Skeletal muscle satellite cell (primary cell): Measurements from ENCODE around the gene OPRL1.

Experiments
- H3K27me3 ChIP-seq: 2 replicates; pipeline ENCODE4 v1.7.0; 2013; ENCODE audit warnings: low read length; ENCODE audit not compliant: control insufficient read depth, insufficient read depth
- H3K36me3 ChIP-seq: 2 replicates; pipeline ENCODE4 v1.7.0; 2013; ENCODE audit warnings: mild to moderate bottlenecking, control low read depth, low read length; ENCODE audit not compliant: insufficient read depth
- H3K4me1 ChIP-seq: 2 replicates; pipeline ENCODE4 v1.7.0; 2013; ENCODE audit warnings: low read length; ENCODE audit not compliant: control insufficient read depth, insufficient read depth
- H3K4me2 ChIP-seq: 2 replicates; pipeline ENCODE4 v1.7.0; 2013; ENCODE audit warnings: mild to moderate bottlenecking, low read length
- H3K4me3 ChIP-seq: 2 replicates; pipeline ENCODE4 v1.7.0; 2013; ENCODE audit warnings: low read length
- H3K9ac ChIP-seq: 2 replicates; pipeline ENCODE4 v1.7.0; 2013; ENCODE audit warnings: mild to moderate bottlenecking, low read depth, low read length, moderate library complexity
- H3K9me3 ChIP-seq: replicated peaks from 2 replicates; pipeline ENCODE4 v1.7.0; 2013; ENCODE audit warnings: mild to moderate bottlenecking, control low read depth, low read length

The OPRL1 gene

DNA sequence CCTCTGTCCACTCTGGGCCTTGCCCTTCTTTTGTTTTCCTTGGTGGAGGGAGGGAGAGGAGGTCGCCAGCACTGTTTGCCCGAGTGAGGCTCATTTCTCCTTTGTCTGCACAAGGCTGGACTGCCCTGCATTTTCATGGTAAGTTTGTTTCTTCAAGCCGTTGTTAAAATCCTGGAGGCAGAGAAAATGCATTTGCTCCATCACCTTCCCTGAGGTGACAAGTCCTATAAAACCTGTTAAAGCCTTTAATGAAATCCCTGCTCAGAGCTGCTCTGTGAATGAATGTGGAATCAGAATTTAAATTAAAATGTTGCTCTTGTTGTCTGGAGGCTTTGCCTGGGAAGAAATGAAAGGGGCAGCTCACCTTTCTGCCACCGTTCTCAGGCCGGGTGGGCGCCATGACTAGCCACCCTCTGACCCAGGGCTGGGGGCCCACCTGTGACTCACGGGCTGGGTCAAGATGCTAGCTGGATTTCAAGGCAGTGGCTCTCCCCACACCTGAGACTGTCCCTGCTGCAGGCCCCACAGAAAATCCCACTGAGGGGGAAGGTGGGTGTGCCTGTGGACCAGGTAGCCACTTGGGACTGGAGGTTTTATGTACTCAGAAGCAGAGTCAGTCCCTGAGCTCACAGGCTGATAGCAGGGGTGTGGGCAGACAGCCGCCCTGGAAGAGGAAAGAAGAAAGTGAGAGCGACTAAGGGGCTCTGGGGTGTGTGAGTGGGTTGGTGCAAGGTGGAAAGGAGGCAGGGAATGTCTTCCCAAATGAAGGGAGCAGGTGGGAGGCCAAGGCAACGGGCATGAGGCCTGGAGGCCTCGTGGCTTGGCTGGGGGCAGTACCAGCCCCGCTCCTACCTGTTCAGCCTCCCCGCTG, 60.4 kb downstream of the OPRL1 start:
- Histone ChIP-seq H3K4me2 (no peak overlapping the region), H3K36me3 (no peaks in the 10 kb centered on the region), H3K9ac (no peak overlapping the region), H3K27me3 (peaks cover 22% of the 10 kb centered on the region), H3K4me1 (no peaks in the 10 kb centered on the region), H3K9me3 (peaks cover under 1% of the 10 kb centered on the region), H3K4me3 (no peak overlapping the region)

DNA sequence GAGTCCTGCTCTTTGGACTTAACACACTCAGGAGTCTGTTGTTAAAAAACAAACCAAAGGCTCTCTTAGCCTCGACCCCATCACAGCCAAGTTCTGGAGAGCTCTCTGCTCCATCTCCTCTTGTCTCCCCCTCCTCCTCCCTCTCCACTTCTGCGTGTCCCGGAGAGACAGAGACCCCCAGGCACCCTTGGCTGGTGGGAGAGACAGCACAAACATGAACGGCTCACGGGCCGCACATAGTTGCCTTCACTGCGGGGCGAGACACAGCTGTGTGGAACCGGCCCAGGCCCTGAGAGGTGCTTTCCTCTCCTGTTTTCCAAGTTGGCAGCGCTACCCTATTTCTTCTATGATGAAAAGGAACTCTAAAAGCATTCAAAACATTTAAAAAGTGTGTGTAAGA, 61.1 kb downstream of the OPRL1 start:
- H3K27me3 ChIP-seq, result peaks cover 22% of the 10 kb centered on the region

DNA sequence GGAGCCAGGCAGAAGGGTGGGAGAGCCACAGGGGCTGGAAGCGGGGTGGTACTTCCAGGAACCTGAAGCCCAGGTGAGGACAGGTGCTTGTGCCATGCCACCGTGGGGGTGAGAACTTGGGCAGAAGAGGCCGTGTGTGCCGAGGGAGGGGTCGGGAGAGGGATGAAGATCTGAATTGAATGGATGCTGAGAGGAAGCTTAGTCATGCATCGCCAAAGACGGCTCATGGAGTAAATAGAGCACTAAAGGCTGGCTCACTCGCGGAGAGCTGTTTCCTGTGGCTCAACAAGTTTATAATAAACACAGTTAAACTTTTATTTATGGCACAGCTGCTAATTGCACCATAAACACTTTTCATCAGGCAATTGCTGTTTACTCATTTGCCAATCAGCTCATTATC, 62.7 kb downstream of the OPRL1 start:
- H3K36me3 ChIP-seq, result no peaks in the 10 kb centered on the region
- no peak overlapping the region for H3K9ac ChIP-seq
- H3K27me3 ChIP-seq, result peaks cover 22% of the 10 kb centered on the region
- no peaks in the 10 kb centered on the region for H3K4me1 ChIP-seq
- no peak overlapping the region for H3K4me2 ChIP-seq
- no peak overlapping the region for H3K4me3 ChIP-seq
- peaks cover 4% of the 10 kb centered on the region for H3K9me3 ChIP-seq

More for the DNA sequence above, 61.1 kb downstream of the OPRL1 start:
- H3K4me3 ChIP-seq, result no peak overlapping the region
- no peak overlapping the region for H3K4me2 ChIP-seq
- H3K4me1 ChIP-seq, result no peaks in the 10 kb centered on the region
- H3K9ac ChIP-seq, result no peak overlapping the region
- H3K36me3 ChIP-seq, result no peaks in the 10 kb centered on the region
- H3K9me3 ChIP-seq, result peaks cover 4% of the 10 kb centered on the region

DNA sequence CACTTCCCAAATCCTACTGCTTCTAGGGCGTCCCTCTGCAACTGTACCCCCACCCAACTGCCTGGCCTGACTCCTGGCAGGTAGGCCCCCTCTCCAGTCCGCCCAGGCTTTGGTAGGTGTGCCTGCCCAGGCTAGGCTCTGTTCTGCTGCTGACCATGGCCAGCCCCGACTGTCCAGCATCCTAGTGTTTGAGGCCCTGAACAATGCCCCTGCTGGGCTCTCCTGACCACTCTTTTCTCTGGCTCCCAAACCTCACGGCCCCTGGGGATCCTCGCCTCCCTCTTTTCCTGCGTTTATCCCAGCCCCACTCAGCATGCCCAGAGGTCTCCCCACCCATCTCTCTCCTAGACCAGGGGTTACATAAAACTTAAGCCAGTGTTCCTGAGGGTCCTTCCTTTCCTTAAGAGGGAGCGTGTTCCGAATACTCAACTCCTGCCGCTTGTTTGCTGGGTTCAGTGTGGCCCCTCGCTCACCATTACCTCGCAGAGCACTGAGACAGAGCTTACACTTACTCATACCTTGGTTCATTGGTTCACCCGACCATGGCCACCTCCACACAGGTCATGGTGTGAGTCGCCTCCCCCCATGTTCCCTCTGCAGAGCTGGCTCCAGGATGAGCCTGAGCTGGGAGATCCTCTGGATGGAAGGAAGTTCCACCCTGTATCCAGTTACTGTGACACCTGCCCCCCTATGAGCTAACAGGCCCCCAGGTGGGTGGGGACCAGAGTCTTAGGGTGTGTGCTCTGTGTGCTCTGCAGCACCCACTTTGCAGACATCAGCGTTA, 63.3 kb downstream of the OPRL1 start:
- H3K27me3 ChIP-seq, result peaks cover 22% of the 10 kb centered on the region
- no peak overlapping the region for H3K9ac ChIP-seq
- H3K9me3 ChIP-seq, result peaks cover 4% of the 10 kb centered on the region
- no peaks in the 10 kb centered on the region for H3K4me1 ChIP-seq
- no peaks in the 10 kb centered on the region for H3K36me3 ChIP-seq
- H3K4me3 ChIP-seq, result no peak overlapping the region
- H3K4me2 ChIP-seq, result no peak overlapping the region

DNA sequence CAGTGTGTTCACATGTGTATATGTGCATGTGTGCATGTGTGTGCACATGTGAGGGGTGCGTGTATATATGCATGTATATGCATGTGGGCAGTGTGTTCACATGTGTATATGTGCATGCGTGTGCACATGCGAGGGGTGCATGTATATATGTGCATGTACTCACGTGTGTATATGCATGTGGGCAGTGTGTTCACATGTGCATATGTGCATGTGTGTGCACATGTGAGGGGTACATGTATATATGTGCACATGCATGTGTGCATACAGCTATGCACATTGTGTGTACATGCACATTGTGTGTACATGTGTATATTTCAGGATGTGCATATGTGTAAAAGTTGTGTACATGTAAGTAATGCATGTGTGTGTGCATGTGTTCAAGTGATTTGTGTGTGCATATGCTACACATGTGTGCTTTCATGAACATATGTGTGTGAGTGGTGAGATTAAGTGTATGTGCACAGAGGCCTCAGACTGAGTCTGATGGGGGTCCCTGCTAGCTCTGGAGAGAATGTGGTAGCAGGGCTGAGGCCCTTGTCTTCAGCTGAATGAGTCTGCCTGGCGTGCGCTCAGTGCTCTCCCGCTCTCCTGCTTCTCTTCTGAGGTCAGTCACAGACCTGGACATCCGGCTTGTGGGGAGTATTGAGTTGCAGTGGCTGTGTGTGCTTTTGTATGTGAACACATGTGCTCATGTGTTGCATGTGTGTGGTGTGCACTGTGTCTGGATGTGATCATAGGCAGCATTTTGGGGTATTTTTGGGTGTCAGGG, 64.4 kb downstream of the OPRL1 start:
- Histone ChIP-seq H3K9ac (no peak overlapping the region), H3K4me3 (no peak overlapping the region), H3K4me2 (no peak overlapping the region), H3K27me3 (peaks cover 22% of the 10 kb centered on the region), H3K36me3 (no peaks in the 10 kb centered on the region), H3K4me1 (no peaks in the 10 kb centered on the region), H3K9me3 (peaks cover 4% of the 10 kb centered on the region)

DNA sequence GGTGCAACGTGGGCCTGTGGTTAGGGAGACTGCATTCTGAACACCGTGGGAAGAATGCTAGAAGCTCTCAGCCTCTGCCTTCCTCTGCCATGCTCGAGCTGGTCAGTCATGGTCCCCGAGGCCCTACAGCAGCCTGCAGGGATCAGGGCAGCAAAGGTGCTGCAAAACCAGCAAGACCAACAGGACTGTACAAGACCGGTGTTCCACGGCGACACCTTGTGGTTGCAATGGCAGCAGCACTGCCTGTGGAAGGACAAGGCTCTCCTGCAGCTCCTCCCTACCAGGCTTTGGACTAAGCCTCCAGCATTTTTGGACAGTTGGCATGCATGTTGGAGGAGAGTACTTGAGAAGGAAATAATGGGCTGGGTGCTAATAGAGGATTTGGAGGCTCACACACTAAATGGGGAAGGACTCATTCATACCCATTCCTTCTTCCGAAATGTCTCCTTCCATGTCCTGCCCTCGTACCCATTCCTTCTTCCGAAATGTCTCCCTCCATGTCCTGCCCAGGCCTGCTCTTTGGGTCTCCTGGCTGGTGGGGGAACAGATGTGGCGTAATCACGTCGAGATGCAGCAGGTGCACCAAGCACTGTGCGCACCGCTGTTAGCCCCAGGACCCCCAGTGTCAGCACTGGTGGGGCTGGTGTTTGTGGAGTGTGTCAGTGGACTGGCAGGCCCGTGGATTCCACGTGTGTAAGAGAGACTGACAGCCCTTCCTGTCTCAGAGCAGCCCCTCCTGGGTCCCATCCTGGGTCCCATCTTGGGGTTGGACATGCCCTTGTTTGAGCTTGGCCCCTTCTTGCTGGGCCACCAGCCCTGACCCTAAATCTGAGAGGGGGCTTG, 65.8 kb downstream of the OPRL1 start:
- Histone ChIP-seq H3K4me1 (no peaks in the 10 kb centered on the region), H3K9ac (no peak overlapping the region), H3K36me3 (no peaks in the 10 kb centered on the region), H3K4me3 (no peak overlapping the region), H3K4me2 (no peak overlapping the region), H3K9me3 (peaks cover 4% of the 10 kb centered on the region), H3K27me3 (peaks cover 10% of the 10 kb centered on the region)

DNA sequence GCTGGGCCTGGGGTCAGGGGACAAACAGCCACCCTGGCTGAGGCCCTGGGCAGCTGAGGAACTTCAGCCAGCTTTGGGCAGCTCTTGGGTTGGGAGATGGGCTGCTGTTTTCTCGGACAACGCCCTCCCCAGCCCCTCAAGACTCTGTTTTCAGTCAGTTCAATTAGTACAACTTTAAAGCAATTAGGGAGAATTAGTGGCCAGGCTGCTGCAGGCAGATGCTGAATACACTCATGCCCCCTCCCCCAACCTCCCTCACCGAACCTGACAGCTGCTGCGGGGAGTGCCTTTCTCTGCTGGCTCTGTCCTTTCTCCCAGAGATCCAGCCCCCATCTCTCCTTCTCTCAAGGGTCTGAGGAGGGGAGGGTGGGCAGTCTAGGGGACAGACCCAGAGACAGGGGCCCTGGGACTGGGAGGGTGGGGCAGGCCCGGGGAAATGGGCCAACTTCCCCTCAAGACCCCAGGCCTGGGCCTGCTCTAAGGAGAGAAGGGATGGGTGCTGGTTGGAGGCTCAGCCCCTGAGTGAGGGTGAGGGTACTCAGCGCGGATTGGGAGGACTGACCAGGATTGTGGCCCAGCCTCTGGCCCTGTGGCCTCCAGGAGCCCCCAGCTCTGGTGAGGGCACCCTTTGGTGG, 66.5 kb downstream of the OPRL1 start:
- no peaks in the 10 kb centered on the region for H3K4me1 ChIP-seq
- H3K4me2 ChIP-seq, result no peak overlapping the region
- H3K4me3 ChIP-seq, result no peak overlapping the region
- H3K9me3 ChIP-seq, result peaks cover 4% of the 10 kb centered on the region
- no peak overlapping the region for H3K9ac ChIP-seq
- H3K27me3 ChIP-seq, result peaks cover 7% of the 10 kb centered on the region
- H3K36me3 ChIP-seq, result no peaks in the 10 kb centered on the region

DNA sequence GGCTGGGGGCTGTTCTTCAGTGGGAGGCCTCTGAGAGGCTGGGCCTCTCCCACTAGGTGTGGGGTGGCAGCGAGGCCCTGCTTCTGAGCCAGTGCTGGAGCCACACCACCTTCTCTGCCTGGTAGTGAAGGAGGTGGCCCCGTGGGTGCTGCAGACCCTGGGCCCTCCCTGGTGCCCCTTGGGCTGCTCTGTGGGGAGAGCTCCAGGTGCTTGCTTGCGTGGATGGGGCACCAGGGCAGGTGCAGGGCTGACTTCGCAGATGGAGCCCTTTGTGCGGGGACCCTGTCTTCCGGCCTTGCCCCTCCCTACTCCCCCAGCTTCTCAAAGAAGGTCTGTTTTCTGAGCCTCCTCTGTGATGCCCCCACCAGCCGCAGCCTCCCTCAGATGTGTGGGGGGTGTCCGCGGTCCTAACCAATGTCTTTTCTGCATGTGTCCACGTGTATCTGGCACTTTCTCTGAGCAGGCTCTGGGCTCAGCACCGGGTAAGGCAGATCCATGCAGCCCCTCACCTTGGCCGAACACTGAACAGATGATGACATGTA, 67.1 kb downstream of the OPRL1 start:
- H3K4me1 ChIP-seq, result no peaks in the 10 kb centered on the region
- H3K9me3 ChIP-seq, result peaks cover 4% of the 10 kb centered on the region
- no peak overlapping the region for H3K4me2 ChIP-seq
- peaks cover 12% of the 10 kb centered on the region for H3K27me3 ChIP-seq
- no peak overlapping the region for H3K4me3 ChIP-seq
- no peaks in the 10 kb centered on the region for H3K36me3 ChIP-seq
- no peak overlapping the region for H3K9ac ChIP-seq

DNA sequence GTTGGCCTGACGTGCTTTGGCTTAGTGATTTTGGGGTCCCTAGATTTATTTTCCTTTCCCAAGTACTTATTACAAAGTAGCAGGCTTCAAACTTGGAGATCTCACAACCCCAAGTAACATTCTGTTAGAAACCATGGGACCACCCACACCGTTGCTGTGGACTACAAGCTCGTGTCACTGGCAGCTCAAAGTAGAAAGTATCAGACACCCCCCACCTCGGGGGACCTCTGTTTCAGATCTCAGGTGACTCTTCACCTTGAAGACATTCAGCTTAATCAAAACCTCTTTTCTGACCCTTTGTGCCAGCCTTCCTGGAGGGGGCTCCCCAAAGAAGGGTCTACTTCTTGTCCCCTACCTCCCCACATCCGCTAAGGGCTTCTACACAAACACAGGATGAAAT, 68.7 kb downstream of the OPRL1 start:
- no peak overlapping the region for H3K9ac ChIP-seq
- no peak overlapping the region for H3K4me2 ChIP-seq
- H3K27me3 ChIP-seq, result peaks cover 10% of the 10 kb centered on the region
- no peaks in the 10 kb centered on the region for H3K36me3 ChIP-seq
- peaks cover 4% of the 10 kb centered on the region for H3K9me3 ChIP-seq
- H3K4me1 ChIP-seq, result no peaks in the 10 kb centered on the region
- no peak overlapping the region for H3K4me3 ChIP-seq

DNA sequence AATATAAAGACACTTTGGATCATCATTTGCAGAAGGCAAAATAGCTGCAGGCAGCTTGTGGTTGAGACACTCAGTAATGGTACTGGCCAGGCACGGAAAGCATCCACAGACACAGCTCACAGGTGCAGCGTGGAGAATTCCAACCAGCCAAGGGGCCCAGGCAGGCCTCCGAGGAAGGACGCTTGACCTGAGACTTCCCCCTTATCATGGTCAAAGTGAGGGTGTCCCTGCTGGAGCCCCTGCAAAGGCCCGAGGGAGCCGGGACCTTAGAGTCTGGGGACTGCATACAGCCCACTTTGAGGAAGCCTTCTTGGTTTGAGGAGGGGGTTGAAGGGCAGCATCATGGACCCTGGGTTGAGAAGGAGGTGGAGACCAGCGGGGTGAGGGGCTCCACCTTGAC, 69.3 kb downstream of the OPRL1 start:
- H3K4me1 ChIP-seq, result no peaks in the 10 kb centered on the region
- no peak overlapping the region for H3K4me2 ChIP-seq
- no peak overlapping the region for H3K4me3 ChIP-seq
- H3K27me3 ChIP-seq, result peaks cover 10% of the 10 kb centered on the region
- no peaks in the 10 kb centered on the region for H3K36me3 ChIP-seq
- no peak overlapping the region for H3K9ac ChIP-seq
- H3K9me3 ChIP-seq, result peaks cover 4% of the 10 kb centered on the region
